GM21723 (cell line): ENCODE results near the gene ZBTB7B.

Source experiments
- ATAC-seq: cut with Tn5 transposase; IDR thresholded peaks from one replicate; pipeline ENCODE4 v1.9.1; 2021; ENCODE audit warnings: mild to moderate bottlenecking, moderate library complexity; ENCODE audit not compliant: unreplicated experiment

ZBTB7B gene

DNA sequence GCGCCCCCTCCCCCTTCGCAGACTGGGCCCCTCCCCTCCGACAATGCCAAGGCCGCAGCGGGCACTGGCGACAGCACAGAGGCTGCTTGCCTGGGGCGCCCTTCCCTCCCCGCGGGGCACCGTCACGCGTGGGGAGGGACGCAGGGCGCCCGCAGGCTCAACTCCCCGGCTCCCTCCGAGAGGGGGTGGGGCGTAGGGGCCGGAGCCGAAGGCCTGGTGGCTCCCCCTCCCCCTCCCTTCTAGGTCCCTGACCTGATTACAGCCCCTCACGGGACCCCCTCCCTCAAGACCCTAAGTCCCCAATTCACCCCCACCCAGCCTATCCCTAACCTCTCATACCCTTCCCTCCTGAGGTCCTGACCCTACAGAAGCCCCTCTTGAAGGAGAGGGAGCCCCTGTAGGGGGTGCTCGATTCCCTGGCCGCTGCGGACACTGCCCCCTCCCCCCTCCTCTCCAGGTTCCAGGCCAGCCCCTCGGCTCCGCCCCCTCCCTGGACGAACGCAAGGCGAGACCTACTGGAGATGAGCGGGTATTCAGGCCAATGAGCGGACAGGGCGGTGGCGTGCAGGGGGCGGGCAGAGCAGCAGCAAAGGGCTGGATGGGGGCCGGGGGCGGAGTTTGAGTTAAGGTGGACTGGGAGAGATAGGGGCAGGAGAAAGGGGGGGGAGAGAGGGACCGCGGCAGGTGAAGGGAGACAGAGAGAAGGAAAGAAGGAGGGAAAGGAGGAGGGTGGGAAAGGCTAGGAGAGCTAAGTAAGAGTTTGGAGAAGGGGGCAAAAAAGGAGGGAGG lies 733 bp upstream of the ZBTB7B start:
- peak; percentile 46 for ATAC-seq

DNA sequence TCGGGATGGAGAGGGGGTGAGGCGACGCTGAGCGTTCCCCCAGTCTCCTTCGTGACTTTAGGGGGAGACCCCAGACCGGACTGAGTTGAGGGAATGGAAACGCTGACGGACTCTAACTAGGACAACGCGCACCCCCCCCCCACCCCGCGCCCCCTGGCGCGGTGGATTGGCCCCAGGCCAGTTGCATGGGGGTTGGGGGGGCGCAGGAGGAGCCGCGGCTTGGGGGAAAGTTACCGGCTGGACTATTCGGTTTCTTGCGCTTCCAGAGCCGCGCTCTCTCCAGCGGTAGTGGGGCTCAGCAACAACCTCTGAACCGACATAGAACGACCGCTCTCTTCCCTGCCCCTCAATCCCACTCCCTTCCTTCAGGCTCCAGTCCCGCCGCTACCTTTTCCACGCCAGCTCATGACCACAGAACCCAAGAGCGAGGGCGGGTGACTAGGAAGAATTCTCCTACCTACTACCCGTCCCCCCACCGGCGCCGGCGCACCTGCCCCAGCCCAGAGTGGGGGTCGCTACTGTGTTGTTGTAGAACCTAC lies 694 bp downstream of the ZBTB7B start:
- ATAC-seq, result no peak

DNA sequence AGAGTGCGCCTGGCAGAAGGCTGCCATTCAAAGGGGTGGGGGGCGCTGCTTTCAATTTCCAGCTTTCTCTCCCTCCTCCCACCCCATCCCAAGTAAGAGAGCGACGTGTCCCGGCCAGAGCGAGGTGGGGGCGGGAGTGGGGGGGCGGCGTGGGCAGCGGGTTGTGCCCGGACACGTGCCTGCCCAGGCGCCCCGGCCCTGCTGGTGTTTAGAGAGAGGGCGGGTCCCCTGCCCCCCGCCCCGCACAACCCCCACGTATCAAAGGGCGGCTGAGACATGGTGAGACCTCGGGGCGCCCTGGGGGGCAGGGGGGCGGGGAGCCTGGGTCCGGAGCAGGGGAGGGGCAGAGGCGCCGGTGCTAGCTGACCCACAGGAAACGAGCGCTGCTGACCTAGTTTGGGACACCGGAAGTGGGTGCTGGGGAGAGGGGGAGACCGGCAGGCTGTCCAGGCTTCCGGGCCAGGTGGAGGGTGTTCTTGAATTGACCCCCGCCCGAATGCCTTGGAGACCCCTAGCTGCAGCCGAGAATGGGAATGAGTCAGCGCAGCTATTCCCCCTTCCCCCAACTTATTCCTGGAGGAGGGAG lies 1.3 kb downstream of the ZBTB7B start:
- no peak for ATAC-seq

- ATAC-seq, result no peak
Observed at GRCh38 chr1:155004352-155005075, 1.9 kb downstream of the ZBTB7B start.

GRCh38 chr1:155005076-155006011 lies 2.7 kb downstream of the ZBTB7B start:
- no peak for ATAC-seq

- no peak for ATAC-seq
Observed at GRCh38 chr1:155006601-155007101, 4.0 kb downstream of the ZBTB7B start.

DNA sequence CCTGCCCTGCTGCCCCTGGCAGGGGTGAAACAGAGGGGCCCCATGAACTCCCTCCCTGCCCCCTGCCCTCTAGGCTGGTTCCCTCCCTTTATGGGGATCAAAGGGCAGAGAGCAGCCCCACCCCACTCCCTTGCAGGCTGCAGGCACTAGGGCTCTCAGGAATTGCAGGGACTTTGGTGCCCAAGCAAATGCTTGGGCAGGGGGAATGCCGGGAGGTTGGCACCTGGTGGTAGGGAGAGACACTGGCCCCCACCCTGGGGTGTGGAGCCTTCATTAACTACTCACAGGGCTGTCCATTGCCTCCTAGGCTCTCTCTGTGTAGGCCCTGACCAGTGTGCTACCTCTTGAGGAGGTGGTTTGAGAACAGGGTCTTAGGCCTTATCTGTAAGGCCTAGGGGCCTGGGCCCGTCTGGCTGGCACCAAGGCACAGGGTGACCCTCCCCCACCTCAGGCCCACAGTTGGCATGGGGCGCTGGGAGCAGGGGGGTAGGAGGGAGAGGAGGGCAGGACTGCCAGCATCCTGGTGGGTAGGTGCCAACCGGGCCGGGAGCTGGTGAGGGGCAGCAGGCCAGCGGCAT lies 4.7 kb downstream of the ZBTB7B start:
- ATAC-seq, result no peak

DNA sequence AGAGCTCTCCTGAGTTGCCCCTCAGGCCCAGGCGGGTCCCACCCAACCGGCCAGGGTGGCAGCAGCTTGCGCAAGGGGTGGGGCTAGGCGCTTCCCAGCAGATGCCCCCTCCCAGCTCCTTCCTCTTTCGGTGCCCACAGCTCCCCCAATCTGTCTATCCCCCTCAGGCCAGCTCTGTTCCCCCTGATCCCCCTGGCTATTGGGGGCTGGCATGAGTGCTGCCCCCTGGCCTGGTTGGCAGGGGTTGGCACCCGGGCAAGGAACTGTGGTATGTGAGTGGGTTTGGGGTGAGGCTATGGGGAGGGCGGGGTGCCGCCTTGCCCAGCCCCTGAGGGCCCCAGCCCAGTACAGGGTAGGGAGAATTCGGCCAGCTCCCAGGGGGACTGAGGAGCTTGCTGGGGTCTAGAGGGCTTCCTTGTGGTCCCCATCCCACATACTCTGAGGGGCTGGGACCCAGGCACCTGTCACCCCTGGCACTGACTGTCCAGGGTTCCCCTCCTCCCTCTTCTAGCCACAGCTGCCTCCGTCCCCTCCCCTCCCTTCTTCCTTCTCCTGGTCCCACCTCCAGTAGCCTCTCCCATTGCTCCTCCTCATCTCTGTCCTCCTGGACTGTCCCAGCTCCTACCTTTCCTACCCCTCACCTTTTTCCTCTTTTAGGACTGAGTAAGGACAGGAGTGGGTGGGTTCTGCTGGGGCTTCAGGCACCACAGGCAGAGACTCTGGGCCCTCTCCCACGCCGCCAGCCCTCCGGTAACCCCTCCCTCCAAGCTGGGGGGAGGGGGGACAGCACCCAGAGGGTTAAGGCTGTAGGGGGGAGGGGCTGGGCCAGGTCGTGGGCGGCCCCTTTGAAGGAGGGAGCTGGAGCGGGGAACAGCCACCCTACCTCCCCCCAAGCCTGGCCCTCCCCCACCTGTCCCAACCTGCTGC lies 5.7 kb downstream of the ZBTB7B start:
- no peak for ATAC-seq

GRCh38 chr1:155009221-155009711 lies 6.7 kb downstream of the ZBTB7B start:
- ATAC-seq, result no peak

DNA sequence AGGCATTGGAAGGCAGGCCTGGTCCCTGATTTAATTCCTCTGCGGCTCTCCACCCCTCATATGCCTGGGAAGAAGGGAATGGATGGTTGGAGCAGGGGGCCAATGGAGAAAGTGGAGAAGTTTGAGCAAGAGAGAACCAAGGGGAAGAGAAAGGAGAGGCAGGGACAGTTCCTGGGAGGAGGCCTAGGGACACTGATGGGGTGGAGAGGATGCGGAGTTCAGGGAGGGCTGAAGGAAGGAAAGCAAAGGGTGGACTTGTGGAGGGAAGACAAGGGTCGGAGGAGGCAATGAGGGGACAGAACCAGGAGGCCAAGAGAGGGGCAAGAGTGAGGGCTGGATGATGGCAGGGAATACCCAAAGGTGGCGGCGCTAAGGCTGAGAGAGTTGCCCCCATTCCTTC lies 7.1 kb downstream of the ZBTB7B start:
- ATAC-seq, result no peak

- no peak for ATAC-seq
Observed at GRCh38 chr1:155010211-155010918, 7.8 kb downstream of the ZBTB7B start.

DNA sequence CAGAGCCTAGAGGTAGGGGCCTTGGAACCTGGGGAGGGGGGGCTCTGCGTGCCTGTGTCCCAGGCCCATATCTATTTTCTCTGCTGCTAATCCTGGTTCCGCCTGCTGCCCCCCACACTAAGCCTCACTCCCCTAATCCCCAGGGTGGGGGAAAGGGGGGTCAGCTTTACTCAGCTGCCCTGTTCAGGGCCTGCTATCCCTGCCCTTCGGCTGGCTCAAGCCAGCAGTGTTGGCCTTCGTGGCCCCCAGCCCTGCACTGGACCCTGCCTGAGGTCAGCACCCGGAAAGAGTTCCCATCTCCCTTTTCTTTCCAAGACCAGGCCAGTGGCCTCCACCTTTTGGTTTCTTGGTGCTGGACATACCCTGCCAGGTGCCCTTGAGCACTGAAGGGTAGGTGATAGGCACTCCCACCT lies 8.4 kb downstream of the ZBTB7B start:
- ATAC-seq, result no peak

DNA sequence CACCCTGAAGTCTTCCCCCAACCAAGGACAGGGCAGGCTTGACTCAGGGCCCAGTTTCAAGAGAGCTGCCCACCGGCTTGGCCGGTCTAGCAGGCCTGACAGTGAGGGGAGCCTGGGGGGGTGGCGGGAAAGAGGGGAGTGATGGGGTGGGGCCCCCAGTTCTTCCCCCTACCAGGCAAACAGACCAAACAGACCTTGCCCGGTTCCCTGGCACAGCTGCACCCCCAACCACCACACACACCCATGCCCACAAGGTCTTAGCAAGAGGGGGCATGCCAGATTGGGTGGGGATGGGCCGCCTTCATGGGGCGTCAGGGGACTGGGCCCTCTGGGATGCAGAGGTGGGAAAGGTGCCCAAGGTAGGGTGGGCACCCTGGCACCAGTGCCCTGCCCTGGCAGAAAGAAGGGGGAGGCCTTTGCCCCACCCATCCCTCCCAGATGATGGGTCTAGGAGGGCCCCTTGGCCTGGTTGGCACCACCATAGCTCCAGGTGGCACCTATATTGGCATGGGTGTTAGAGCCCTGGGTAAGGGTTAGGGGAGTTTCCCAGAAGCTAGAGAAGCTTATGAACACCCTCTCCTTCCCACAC lies 8.9 kb downstream of the ZBTB7B start:
- no peak for ATAC-seq

- no peak for ATAC-seq
Observed at GRCh38 chr1:155012026-155012546, 9.5 kb downstream of the ZBTB7B start.

GRCh38 chr1:155012776-155013602 lies 10.4 kb downstream of the ZBTB7B start:
- no peak for ATAC-seq

- ATAC-seq, result no peak
Observed at GRCh38 chr1:155013632-155014031, 11.0 kb downstream of the ZBTB7B start.
